Liver (tissue), 9 donors: Measurements from ENCODE around the gene KPNA4. TPM values are rescaled to one million over a fixed set of nuclear protein-coding genes. Genes with fewer than 3 reads are reported as not detected.

Experiments
- DNase-seq: peaks from one replicate; pipeline ENCODE4 v3.0.0-alpha.2; 2017; ENCODE audit warnings: low spot score
- H3K27ac ChIP-seq, 2 donors: one replicate each; pipeline ENCODE4 v1.7.0; 2013; ENCODE audit warnings: inconsistent platforms in 2 of 2, low read length in 2 of 2, control low read depth in 1 of 2, low read depth in 1 of 2, mild to moderate bottlenecking in 1 of 2
- H3K27me3 ChIP-seq, 4 donors: one replicate each; pipeline versions ENCODE4 v1.6.1 to v1.7.0; 2013; ENCODE audit warnings: low read length in 3 of 4, inconsistent platforms in 1 of 4, mild to moderate bottlenecking in 1 of 4, moderate library complexity in 1 of 4; ENCODE audit not compliant: control insufficient read depth in 4 of 4, insufficient read depth in 4 of 4
- H3K36me3 ChIP-seq, 4 donors: one replicate each; pipeline versions ENCODE4 v1.6.1 to v1.7.0; 2013; ENCODE audit warnings: low read length in 3 of 4, mild to moderate bottlenecking in 3 of 4, low read depth in 1 of 4, moderate library complexity in 1 of 4; ENCODE audit not compliant: control insufficient read depth in 4 of 4, insufficient read depth in 3 of 4
- H3K4me1 ChIP-seq, 4 donors: one replicate each; pipeline versions ENCODE4 v1.6.1 to v1.7.0; 2013; ENCODE audit warnings: low read length in 3 of 4, mild to moderate bottlenecking in 3 of 4, moderate library complexity in 1 of 4; ENCODE audit not compliant: control insufficient read depth in 4 of 4, insufficient read depth in 4 of 4
- H3K4me3 ChIP-seq, 3 donors: one replicate each; pipeline versions ENCODE4 v1.6.1 to v1.7.0; 2013; ENCODE audit warnings: low read length in 3 of 3, control low read depth in 1 of 3, low read depth in 1 of 3, mild to moderate bottlenecking in 1 of 3
- H3K9ac ChIP-seq, 2 donors: one replicate each; pipeline ENCODE4 v1.7.0; 2013; ENCODE audit warnings: low read length in 2 of 2, mild to moderate bottlenecking in 2 of 2, moderate library complexity in 2 of 2, control low read depth in 1 of 2, low read depth in 1 of 2
- H3K9me3 ChIP-seq, 4 donors: one replicate each; pipeline versions ENCODE4 v1.6.1 to v1.7.0; 2013; ENCODE audit warnings: low read length in 3 of 4; ENCODE audit not compliant: control insufficient read depth in 4 of 4
- EGR1 ChIP-seq, 2 donors: IDR thresholded peaks; 2 replicates each; pipeline ENCODE4 v1.6.1; 2016 to 2018; ENCODE audit warnings: antibody characterized with exemption in 2 of 2, low read depth in 2 of 2
- FOXA1 ChIP-seq: IDR thresholded peaks from 2 replicates; pipeline ENCODE4 v1.6.1; 2016; ENCODE audit warnings: antibody characterized with exemption
- FOXA2 ChIP-seq: IDR thresholded peaks from 2 replicates; pipeline ENCODE4 v1.6.1; 2016; ENCODE audit warnings: antibody characterized with exemption
- GABPA ChIP-seq, 2 donors: IDR thresholded peaks in 1 of 2; conservative IDR thresholded peaks in 1 of 2; 2 replicates each; pipeline ENCODE4 v1.6.1; 2016; ENCODE audit warnings: antibody characterized with exemption in 2 of 2, mild to moderate bottlenecking in 1 of 2, moderate library complexity in 1 of 2
- HNF4A ChIP-seq, 2 donors: conservative IDR thresholded peaks; 2 replicates each; pipeline ENCODE4 v1.6.1; 2016; ENCODE audit warnings: antibody characterized with exemption in 2 of 2, mild to moderate bottlenecking in 2 of 2
- HNF4G ChIP-seq: IDR thresholded peaks from 2 replicates; pipeline ENCODE4 v1.6.1; 2016; ENCODE audit warnings: antibody characterized with exemption
- JUND ChIP-seq, 2 donors: IDR thresholded peaks; 2 replicates each; pipeline ENCODE4 v1.6.1; 2016; ENCODE audit warnings: antibody characterized with exemption in 2 of 2
- NR2F2 ChIP-seq: IDR thresholded peaks from 2 replicates; pipeline ENCODE4 v1.6.1; 2016; ENCODE audit warnings: antibody characterized with exemption
- RAD21 ChIP-seq, 2 donors: IDR thresholded peaks; 2 replicates each; pipeline ENCODE4 v1.6.1; 2016; ENCODE audit warnings: antibody characterized with exemption in 2 of 2, mild to moderate bottlenecking in 2 of 2
- RXRA ChIP-seq, 2 donors: IDR thresholded peaks; 2 replicates each; pipeline ENCODE4 v1.6.1; 2017 to 2018; ENCODE audit warnings: antibody characterized with exemption in 2 of 2, mild to moderate bottlenecking in 1 of 2
- SP1 ChIP-seq: IDR thresholded peaks from 2 replicates; pipeline ENCODE4 v1.6.1; 2018; ENCODE audit warnings: antibody characterized with exemption, mild to moderate bottlenecking
- TAF1 ChIP-seq: conservative IDR thresholded peaks from 2 replicates; pipeline ENCODE4 v1.6.1; 2016; ENCODE audit warnings: antibody characterized with exemption, mild to moderate bottlenecking
- YY1 ChIP-seq: IDR thresholded peaks from 2 replicates; pipeline ENCODE4 v1.6.1; 2016; ENCODE audit warnings: antibody characterized with exemption, mild to moderate bottlenecking
- WGBS: extraction: QIAGEN DNeasy Blood & Tissue Kit; methylation state at CpG from one replicate; pipeline ENCODE4 v1.1.7; 2013; 5-methylcytosine and 5-hydroxymethylcytosine counted together
- polyA plus RNA-seq, 2 donors: library from polyadenylated mRNA; stranded (reverse) in 1 of 2; unstranded in 1 of 2; fragments of 200-250 nt in 1 of 2; fragments of >200 nt in 1 of 2; fragmentation: Nextera tagmentation in 1 of 2; extraction: Ambion mirVana in 1 of 2; gene quantifications; one replicate each; pipeline versions ENCODE4 v1.2.1 to v1.2.3, GENCODE V29; 2013 to 2015
- total RNA-seq, 2 donors: library from RNA; depleted of rRNA; stranded (reverse); fragments of >200 nt; gene quantifications; one replicate each; pipeline ENCODE4 v1.2.3, GENCODE V29; 2014
- TF ChIP-seq, protein P1 (sequence below): IDR thresholded peaks from 2 replicates; pipeline ENCODE4 v1.6.1; 2016; ENCODE audit warnings: antibody characterized with exemption
- TF ChIP-seq, protein P2 (sequence below): fragments of 150-350 bp; IDR thresholded peaks from 2 replicates; pipeline ENCODE4 v1.5.1; 2017; ENCODE audit warnings: improper control_type of control experiment, low read depth, low read length; ENCODE audit not compliant: missing input control
- TF ChIP-seq, protein P3 (sequence below): IDR thresholded peaks from 2 replicates; pipeline ENCODE4 v1.6.1; 2016; ENCODE audit warnings: antibody characterized with exemption, mild to moderate bottlenecking
- TF ChIP-seq, protein P4 (sequence below): IDR thresholded peaks from 2 replicates; pipeline ENCODE4 v1.6.1; 2016; ENCODE audit warnings: antibody characterized with exemption
- TF ChIP-seq, protein P5 (sequence below): IDR thresholded peaks from 2 replicates; pipeline ENCODE4 v1.6.1; 2016; ENCODE audit warnings: antibody characterized with exemption
- donor health status: healthy.
- donor health status: healthy.
- donor health status: healthy.
- donor health status: healthy.
- donor health status: healthy.

KPNA4 gene
- total and polyA plus RNA-seq, 4 donors = 6.1 to 14.1 (median 10.3) TPM

DNA sequence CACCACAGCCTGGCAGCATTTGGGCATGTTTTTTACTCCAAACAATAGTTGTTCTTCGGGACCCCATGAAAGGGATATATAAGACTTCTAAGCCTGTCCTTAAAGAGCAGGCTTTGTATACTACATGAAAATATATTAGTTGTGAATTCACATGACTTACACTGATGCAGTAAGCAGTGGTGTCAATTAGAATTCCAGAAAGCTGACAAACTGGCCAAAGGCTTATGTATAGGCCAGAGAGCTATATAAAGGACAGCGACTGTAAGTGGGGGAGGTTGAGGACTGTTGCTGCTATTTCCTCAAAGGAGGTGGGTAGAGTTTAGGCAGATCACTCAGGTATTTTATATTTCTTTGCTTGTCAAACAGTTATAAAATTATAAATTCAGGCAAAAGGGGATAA is 24.8 kb downstream of the KPNA4 start:
- peaks cover 0 to under 1% (median 0%) of the 10 kb centered on the region in 4 donors for H3K36me3 ChIP-seq
- H3K9me3 ChIP-seq = no peaks in the 10 kb centered on the region
- peaks cover 0 to 3% (median 0%) of the 10 kb centered on the region in 4 donors for H3K4me1 ChIP-seq
- H3K9ac ChIP-seq = no peak overlapping the region
- no peak overlapping the region for H3K4me3 ChIP-seq
- DNase-seq = no peak
- no peaks in the 10 kb centered on the region for H3K27me3 ChIP-seq
- WGBS = 97% methylated on average over 2 of the region's 2 CpGs
- no peak for TF ChIP-seq RAD21 (IDR thresholded peaks at IDR 0.05)
- no peak for TF ChIP-seq JUND (IDR thresholded peaks at IDR 0.05)
- TF ChIP-seq HNF4G = no peak
- TF ChIP-seq, protein P1, sequence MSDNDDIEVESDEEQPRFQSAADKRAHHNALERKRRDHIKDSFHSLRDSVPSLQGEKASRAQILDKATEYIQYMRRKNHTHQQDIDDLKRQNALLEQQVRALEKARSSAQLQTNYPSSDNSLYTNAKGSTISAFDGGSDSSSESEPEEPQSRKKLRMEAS = no peak
- no peak for TF ChIP-seq TAF1
- TF ChIP-seq HNF4A (conservative IDR thresholded peaks at IDR 0.05) = no peak
- no peak overlapping the region for H3K27ac ChIP-seq

DNA sequence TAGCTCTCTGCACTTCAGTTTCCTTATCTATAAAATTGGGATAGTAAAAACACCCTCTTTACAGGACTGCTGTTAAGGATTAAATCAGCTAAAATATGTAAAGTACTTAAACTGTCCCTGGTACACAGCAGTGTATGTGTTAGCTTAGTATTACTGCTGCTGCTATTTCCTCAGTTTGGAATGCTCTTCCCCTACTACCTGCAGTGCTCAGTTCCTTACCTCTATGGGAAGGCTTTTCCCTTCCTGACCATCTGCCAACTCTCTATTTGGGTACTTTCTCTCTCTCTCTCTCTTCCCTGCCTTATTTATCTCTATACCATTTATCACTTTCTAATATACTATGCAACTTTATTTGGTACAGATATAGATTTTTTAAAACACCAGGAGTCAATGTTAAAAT is 26.5 kb downstream of the KPNA4 start:
- TF ChIP-seq FOXA1 (no peak), TAF1 (no peak), SP1 (no peak), EGR1 (IDR thresholded peaks at IDR 0.05; ENCODE audit: low read depth in 2 of 2) (no peak), RXRA (IDR thresholded peaks at IDR 0.05) (no peak), NR2F2 (no peak), FOXA2 (no peak), JUND (IDR thresholded peaks at IDR 0.05) (no peak), YY1 (no peak), HNF4A (conservative IDR thresholded peaks at IDR 0.05) (no peak), RAD21 (IDR thresholded peaks at IDR 0.05) (no peak), GABPA (IDR thresholded peaks at IDR 0.05 in 1 of 2, conservative IDR thresholded peaks at IDR 0.05 in 1 of 2) (no peak), HNF4G (no peak)
- TF ChIP-seq, protein P1 = no peak
- TF ChIP-seq, protein P2, sequence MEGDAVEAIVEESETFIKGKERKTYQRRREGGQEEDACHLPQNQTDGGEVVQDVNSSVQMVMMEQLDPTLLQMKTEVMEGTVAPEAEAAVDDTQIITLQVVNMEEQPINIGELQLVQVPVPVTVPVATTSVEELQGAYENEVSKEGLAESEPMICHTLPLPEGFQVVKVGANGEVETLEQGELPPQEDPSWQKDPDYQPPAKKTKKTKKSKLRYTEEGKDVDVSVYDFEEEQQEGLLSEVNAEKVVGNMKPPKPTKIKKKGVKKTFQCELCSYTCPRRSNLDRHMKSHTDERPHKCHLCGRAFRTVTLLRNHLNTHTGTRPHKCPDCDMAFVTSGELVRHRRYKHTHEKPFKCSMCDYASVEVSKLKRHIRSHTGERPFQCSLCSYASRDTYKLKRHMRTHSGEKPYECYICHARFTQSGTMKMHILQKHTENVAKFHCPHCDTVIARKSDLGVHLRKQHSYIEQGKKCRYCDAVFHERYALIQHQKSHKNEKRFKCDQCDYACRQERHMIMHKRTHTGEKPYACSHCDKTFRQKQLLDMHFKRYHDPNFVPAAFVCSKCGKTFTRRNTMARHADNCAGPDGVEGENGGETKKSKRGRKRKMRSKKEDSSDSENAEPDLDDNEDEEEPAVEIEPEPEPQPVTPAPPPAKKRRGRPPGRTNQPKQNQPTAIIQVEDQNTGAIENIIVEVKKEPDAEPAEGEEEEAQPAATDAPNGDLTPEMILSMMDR = no peak
- TF ChIP-seq, protein P3, sequence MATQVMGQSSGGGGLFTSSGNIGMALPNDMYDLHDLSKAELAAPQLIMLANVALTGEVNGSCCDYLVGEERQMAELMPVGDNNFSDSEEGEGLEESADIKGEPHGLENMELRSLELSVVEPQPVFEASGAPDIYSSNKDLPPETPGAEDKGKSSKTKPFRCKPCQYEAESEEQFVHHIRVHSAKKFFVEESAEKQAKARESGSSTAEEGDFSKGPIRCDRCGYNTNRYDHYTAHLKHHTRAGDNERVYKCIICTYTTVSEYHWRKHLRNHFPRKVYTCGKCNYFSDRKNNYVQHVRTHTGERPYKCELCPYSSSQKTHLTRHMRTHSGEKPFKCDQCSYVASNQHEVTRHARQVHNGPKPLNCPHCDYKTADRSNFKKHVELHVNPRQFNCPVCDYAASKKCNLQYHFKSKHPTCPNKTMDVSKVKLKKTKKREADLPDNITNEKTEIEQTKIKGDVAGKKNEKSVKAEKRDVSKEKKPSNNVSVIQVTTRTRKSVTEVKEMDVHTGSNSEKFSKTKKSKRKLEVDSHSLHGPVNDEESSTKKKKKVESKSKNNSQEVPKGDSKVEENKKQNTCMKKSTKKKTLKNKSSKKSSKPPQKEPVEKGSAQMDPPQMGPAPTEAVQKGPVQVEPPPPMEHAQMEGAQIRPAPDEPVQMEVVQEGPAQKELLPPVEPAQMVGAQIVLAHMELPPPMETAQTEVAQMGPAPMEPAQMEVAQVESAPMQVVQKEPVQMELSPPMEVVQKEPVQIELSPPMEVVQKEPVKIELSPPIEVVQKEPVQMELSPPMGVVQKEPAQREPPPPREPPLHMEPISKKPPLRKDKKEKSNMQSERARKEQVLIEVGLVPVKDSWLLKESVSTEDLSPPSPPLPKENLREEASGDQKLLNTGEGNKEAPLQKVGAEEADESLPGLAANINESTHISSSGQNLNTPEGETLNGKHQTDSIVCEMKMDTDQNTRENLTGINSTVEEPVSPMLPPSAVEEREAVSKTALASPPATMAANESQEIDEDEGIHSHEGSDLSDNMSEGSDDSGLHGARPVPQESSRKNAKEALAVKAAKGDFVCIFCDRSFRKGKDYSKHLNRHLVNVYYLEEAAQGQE = no peak
- TF ChIP-seq, protein P4, sequence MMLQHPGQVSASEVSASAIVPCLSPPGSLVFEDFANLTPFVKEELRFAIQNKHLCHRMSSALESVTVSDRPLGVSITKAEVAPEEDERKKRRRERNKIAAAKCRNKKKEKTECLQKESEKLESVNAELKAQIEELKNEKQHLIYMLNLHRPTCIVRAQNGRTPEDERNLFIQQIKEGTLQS = no peak
- TF ChIP-seq, protein P5, sequence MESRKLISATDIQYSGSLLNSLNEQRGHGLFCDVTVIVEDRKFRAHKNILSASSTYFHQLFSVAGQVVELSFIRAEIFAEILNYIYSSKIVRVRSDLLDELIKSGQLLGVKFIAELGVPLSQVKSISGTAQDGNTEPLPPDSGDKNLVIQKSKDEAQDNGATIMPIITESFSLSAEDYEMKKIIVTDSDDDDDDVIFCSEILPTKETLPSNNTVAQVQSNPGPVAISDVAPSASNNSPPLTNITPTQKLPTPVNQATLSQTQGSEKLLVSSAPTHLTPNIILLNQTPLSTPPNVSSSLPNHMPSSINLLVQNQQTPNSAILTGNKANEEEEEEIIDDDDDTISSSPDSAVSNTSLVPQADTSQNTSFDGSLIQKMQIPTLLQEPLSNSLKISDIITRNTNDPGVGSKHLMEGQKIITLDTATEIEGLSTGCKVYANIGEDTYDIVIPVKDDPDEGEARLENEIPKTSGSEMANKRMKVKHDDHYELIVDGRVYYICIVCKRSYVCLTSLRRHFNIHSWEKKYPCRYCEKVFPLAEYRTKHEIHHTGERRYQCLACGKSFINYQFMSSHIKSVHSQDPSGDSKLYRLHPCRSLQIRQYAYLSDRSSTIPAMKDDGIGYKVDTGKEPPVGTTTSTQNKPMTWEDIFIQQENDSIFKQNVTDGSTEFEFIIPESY = no peak
- Histone ChIP-seq H3K36me3 (peaks cover 0 to 8% (median 1%) of the 10 kb centered on the region in 4 donors), H3K27me3 (no peaks in the 10 kb centered on the region), H3K4me1 (peaks cover 0 to 3% (median 0%) of the 10 kb centered on the region in 4 donors), H3K27ac (no peak overlapping the region), H3K4me3 (no peak overlapping the region), H3K9ac (no peak overlapping the region), H3K9me3 (no peaks in the 10 kb centered on the region)
- DNase-seq = no peak
